HG02759 (cell line): ENCODE results near the gene MRPL46.
"Not testable (repeated sequence)": the region's sequence is repeated elsewhere in the genome, so short reads cannot be mapped to it uniquely, and the experiment has no call there.

Source experiments
- ATAC-seq: cut with Tn5 transposase; IDR thresholded peaks from one replicate; pipeline ENCODE4 v1.9.1; 2021; ENCODE audit warnings: mild to moderate bottlenecking, moderate library complexity; ENCODE audit not compliant: unreplicated experiment

MRPL46 gene

DNA sequence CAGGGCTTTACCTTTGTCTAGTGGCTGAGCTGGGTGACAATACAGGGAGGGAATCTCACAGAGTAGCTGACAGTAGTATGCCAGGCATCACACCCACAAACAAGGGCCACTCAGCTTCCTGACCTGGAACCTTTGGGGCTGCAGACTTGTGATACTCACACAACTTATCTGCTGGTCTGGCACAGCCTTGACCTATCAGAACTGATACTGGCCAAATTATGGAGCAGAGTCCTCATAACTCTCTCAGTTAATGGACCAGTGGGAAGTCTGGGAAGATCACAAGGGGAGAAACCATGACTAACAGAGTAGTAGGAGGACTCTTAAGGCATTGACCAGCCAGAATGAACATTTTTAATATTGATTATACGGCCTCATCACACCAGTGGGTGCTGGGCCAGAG is 19.4 kb downstream of the MRPL46 start:
- ATAC-seq: no peak

DNA sequence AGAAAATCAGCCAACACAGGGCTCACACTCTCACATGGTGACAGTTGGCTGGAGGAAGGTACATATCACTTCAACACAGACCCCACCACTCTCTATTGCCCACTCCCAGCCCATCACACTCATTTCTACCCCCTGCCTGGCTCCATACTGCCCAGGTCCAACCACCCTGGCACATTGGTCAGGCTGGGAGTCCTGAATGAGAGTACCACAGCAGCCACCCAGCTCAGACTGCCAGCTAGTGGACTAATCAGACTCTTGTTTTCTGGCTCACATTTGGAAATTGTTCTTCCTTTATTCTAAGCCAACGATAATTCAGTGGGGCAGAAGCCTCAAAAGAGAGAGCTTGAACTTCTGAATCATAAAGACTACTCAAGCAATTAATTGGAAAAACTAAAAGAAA is 20.0 kb downstream of the MRPL46 start:
- no peak for ATAC-seq

DNA sequence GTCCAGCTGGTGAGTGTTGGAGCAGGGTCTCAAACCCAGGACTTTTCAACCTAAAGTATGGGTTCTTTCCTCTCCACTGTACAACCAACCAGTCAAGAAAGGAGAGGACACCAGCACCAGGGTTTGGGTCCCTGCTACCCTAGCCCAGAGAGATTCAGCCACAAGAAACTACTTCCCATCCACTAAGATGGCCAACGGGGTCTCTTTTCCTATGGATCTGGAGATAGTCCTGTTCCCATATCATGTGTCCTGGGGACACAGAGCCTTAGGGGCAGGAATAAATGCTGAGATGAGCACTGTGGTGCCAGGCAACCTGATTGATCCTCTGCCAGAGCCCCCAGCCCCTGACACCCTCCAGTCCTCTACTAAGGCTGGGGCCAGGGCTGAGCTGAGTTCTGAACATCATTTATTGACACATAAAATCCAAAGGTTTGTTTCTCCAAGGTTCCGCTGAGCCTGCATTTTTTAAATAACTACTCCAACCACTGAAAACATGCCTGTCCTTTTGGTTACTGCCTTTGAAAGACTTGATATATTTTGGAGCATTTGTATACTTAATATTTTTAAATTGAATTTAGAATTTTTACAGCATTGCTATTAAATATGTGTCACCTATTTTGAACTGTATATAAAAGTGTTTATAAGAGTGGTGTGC is 26.0 kb downstream of the MRPL46 start:
- ATAC-seq: no peak

DNA sequence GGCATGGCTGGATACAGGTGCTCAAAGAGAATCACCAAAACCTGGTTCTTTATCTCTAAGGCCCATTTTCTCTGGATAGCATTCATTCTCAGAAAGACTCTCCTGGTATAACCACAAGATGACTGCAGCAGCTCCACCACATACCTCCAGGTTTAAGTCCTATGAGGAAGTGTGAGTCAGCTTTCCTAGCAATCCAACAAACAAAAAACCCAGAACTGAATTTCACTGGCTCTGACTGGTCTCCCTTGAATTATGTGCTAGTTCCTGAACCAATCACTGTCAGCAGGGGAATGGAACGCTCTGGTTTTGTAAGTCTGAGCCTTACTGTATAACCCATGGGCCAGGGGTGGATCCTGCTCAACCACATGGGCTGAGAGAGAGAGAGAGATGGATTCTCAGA is 27.2 kb downstream of the MRPL46 start:
- no peak for ATAC-seq

DNA sequence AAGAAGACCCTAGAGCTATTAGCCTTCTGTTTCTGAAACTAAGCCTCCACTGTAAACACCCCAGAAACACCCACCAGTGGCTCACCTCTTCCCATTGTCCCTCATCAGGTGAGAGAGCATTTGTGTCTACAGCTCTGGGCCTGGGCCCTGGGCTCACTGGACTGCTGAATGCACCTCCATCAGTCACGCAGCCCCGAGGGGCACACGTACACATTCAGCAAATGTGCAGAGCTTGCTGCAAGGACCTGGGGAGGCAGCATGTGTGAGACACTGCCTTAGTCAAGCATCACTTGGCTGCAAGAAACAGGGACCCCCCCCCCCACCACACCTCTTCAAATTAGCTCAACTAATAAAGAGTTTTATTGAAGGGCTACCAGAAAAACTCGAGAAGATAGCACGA is 29.0 kb downstream of the MRPL46 start:
- no peak for ATAC-seq

DNA sequence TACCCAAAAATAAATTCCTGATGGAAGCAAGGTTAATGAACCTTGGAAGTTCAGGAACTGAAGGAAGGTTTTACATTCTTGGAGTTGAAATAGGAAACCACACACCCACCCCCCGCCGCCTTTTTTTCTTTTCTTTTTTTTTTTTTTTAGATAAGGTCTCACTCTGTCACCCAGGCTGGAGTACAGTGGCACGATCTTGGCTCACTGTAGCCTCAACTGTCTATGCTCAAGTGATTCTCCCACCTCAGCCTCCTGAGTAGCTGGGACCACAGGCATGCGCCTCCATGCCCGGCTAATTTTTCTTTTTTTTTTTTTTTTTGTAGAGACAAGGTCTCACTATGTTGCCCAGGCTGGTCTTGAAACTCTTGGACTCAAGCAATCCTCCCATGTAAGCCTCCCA is 33.1 kb downstream of the MRPL46 start:
- ATAC-seq: not testable (repeated sequence)

DNA sequence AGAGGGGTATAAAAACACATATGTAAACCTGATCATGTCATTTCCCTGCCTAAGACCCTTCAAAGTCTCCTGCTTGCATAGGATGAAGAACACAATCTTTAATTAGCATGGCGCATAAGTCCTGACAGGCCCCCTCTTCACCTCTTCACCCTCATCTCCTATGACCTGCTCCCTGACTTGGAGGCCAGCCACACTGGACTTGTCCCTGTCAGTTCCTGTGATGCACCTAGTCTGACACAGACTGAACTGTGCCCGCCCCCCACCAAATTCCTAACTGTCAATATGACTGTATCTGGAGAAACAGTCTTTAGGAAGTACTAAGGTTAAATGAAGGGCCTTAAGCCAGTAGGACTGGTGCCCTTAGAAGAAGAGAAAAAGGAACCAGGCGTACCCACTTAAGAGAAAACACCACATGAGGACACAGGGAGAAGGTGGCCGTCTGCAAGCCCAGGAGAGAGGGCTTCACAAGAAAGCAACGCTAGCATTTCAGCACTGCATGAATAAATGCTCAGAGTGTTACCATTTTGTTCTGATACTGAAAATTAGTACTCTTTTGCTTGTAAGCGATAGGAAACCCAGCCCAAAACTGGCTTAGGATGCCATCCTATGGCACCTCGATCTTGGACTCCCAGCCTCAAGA is 34.0 kb downstream of the MRPL46 start:
- no peak for ATAC-seq

DNA sequence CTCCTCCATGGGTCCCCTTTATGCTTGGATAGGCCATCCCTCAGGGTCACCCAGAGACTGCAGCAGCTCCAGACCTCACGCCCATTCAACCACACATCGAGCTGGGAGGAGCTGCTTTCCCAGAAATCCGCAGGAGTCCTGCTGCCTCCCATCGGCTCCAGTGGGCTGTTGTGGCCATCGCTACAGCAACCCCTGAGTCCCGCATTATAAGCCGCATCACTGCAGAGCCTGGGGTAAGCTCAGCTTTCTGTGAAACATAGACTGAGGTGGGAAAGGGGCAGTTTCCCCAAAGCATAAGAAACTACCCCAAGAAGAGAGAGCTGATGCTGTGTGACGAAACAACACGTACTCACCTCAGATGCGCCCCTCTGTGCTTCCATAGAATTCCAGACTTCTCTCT is 35.7 kb downstream of the MRPL46 start:
- ATAC-seq: no peak

DNA sequence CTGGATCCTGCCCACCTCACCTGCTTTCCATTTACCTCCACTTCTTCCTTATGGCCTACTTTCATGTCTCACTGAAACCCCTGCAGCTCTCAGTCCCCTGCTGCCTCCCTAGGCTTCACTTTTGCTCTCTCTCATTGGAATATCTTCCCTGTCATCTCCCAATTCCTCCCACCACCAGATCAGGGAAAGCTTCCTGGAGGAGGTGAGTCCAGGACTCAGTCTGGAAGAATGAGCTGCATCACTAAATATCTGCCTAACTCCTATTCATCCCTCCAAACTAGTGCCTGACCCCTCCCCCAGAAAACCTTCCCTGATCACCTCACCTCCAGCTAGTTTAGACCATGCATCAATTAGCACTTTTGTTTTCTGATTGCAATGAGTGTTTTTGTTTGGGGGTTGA is 37.1 kb downstream of the MRPL46 start:
- no peak for ATAC-seq

DNA sequence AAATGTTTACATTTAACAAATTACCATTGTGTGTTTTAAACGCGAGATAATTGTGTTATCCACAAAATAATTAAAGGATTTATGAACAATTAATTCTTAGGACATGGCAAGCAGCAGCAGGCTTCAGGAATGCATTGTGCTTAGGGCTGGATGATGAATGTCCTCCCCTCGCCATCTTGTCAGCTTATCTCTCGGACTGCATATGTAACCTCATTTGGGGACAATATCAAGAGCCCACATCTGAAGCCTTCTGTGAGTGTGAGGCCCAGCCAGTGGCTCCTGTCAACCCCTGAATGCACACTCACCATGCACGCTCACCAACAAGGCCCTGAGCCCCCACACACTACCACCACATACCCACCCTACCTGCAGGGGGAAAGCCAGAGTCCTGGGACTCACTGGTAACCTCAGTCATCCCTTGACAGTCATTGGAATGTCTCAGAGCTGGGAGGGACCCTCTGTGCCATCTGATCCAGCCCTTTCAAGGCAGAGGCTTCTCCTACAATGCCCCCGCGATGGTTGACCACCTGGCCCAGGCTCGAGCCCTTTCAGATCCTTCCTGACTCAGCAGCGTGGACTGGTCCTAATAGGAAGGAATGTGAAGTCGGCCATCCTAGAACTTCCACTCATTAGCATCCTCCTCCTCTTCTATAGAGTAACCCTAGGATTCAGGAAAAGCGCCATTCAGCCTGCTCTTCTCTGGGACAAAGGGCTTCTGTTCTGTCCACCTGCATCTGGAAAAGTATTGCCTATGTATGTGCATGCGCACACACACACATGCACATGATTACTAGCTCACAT is 38.2 kb downstream of the MRPL46 start:
- ATAC-seq: no peak

DNA sequence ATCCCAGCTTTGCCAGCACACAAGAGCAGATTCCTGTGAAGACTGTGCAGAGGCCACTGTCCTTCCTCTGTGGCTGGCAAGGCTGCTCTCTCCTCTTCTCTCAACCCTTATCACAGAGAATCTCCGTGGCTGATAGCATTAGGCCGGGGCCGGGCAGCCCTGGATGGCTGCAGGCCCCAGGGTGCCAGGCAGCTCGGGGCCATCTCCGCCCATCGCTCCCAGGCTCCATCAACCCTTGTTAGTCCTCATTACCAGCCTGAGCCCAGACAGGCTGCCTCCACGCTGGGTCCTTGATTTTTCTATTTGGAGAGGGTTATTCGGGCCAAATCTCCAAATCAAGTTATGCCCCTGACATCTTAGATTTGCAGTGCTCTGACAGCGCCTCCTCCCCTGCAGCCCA is 39.1 kb downstream of the MRPL46 start:
- no peak for ATAC-seq

DNA sequence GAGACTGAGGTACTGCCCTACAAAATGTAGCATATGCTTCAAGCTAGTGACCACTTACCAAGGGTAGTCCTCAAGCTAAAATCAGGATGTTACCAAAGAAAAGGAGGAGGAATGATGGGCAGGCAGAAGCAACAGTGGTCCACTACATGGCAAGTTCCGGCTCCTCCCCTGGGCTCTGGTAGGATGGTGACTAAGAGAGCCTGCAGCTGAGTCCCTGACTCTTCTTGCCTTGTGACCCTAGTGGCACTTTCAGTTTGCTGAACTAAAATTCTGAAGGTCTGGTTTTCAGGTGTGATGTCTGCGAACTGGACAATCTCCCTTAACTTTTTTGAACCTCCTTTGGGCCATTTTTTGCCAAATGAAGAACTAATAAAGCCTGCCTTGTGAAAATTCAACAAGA is 40.9 kb downstream of the MRPL46 start:
- no peak for ATAC-seq

DNA sequence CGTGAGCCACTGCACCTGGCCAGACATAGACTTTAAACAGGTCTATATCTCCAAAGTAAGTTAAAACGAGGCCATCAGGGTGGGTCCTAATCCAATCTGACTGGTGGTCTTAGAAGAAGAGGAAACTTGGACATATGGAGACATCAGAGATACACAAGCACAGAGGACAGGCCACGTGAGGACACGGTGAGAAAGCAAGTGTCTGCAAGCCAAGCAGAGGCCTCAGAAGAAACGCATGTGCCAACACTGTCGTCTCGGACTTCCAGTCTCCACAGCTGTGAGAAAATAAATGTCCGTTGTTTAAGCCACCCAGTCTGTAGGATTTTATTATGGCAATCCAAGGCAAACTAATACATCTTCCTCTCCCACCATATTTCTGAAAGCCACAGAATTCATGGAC is 43.9 kb downstream of the MRPL46 start:
- no peak for ATAC-seq

DNA sequence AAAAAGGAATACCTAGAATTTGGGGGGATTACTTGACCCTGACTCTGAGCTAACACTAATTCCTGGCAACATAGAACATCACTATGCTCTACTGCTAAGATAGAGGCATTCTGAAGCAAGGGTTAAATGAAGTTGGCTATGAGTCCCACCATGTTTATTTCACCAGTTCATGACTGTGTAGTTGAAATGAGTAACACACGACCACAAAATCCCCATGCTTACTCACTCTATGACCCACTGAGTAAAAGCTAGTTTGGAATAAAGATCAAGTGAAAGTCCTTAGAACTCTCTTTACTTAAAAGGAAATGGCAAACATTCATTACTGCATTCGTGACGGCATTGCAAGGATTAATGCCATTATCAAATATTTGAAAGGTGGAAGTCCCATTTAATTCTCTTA is 47.4 kb downstream of the MRPL46 start:
- no peak for ATAC-seq
